ENCODE results near the gene PPME1. TPM values are rescaled to one million over a fixed set of nuclear protein-coding genes. Genes with fewer than 3 reads are reported as not detected.
"Not testable (repeated sequence)": the region's sequence is repeated elsewhere in the genome, so short reads cannot be mapped to it uniquely, and the experiment has no call there.

The PPME1 gene
- 29.6 and 36.1 TPM in 2 replicates for total RNA-seq

- intact Hi-C loops (cut with micrococcal nuclease) = loop anchor here (1.0 to 5.0 kb wide), 16 partner anchors 166 to 1736 kb away; partner anchors contain the start of genes CLPB, COA4, FAM168A and LIPT2
Observed at GRCh38 chr11:74170694-74171629, at the start of gene PPME1, which contains the start of gene C2CD3. Gene PPME1 (plus strand): TSS chr11:74171289. CDS start chr11:74171422, 133 bp downstream. Gene C2CD3 (minus strand): TSS chr11:74171002. CDS start chr11:74170792, 210 bp downstream.

GRCh38 chr11:74121804-74122203 lies 49.3 kb upstream of the PPME1 start:
- intact Hi-C loops (cut with micrococcal nuclease) = no loop called here

GRCh38 chr11:74123008-74123448 lies 48.1 kb upstream of the PPME1 start:
- intact Hi-C loops (cut with micrococcal nuclease) = no loop called here

- intact Hi-C loops (cut with micrococcal nuclease) = not testable (repeated sequence)
Observed at GRCh38 chr11:74129121-74129520, 42.0 kb upstream of the PPME1 start.

GRCh38 chr11:74132833-74133232 lies 38.3 kb upstream of the PPME1 start:
- intact Hi-C loops (cut with micrococcal nuclease) = no loop called here

GRCh38 chr11:74133436-74133835 lies 37.7 kb upstream of the PPME1 start:
- intact Hi-C loops (cut with micrococcal nuclease) = no loop called here

GRCh38 chr11:74134661-74135060 lies 36.4 kb upstream of the PPME1 start:
- intact Hi-C loops (cut with micrococcal nuclease) = no loop called here

GRCh38 chr11:74135127-74135840 lies 35.8 kb upstream of the PPME1 start:
- intact Hi-C loops (cut with micrococcal nuclease) = no loop called here

- intact Hi-C loops (cut with micrococcal nuclease) = no loop called here
Observed at GRCh38 chr11:74138021-74138420, 33.1 kb upstream of the PPME1 start.

GRCh38 chr11:74138572-74138971 lies 32.5 kb upstream of the PPME1 start:
- intact Hi-C loops (cut with micrococcal nuclease) = no loop called here

GRCh38 chr11:74139151-74139918 lies 31.8 kb upstream of the PPME1 start:
- intact Hi-C loops (cut with micrococcal nuclease) = no loop called here

GRCh38 chr11:74139919-74140431 lies 31.1 kb upstream of the PPME1 start:
- intact Hi-C loops (cut with micrococcal nuclease) = not testable (repeated sequence)

GRCh38 chr11:74141241-74141695 lies 29.8 kb upstream of the PPME1 start:
- intact Hi-C loops (cut with micrococcal nuclease) = no loop called here

- intact Hi-C loops (cut with micrococcal nuclease) = no loop called here
Observed at GRCh38 chr11:74141908-74142307, 29.2 kb upstream of the PPME1 start.

GRCh38 chr11:74142624-74143023 lies 28.5 kb upstream of the PPME1 start:
- intact Hi-C loops (cut with micrococcal nuclease) = no loop called here

- intact Hi-C loops (cut with micrococcal nuclease) = no loop called here
Observed at GRCh38 chr11:74144592-74144991, 26.5 kb upstream of the PPME1 start.

- intact Hi-C loops (cut with micrococcal nuclease) = no loop called here
Observed at GRCh38 chr11:74147199-74147929, 23.7 kb upstream of the PPME1 start.

- intact Hi-C loops (cut with micrococcal nuclease) = no loop called here
Observed at GRCh38 chr11:74153224-74153623, 17.9 kb upstream of the PPME1 start.

- intact Hi-C loops (cut with micrococcal nuclease) = no loop called here
Observed at GRCh38 chr11:74154620-74155281, 16.3 kb upstream of the PPME1 start.

- intact Hi-C loops (cut with micrococcal nuclease) = no loop called here
Observed at GRCh38 chr11:74157169-74157568, 13.9 kb upstream of the PPME1 start.

Measured in T-helper 1 cell treated with Interleukin-12 subunit alpha and Interleukin-12 subunit beta and Interleukin-4 antibody, amounts not matched to agents 30 ng/mL and 1 ng/mL, for 36 hours (primary cell).